ENCODE data around the gene ALKBH5. TPM values are rescaled to one million over a fixed set of nuclear protein-coding genes. Genes with fewer than 3 reads are reported as not detected.

ALKBH5 gene
- total RNA-seq, 2 experiments from 2014 or later: 99.3 to 125 TPM

- Histone ChIP-seq H3K9me3 (ENCODE audit: low read length) (no peaks in the 10 kb centered on the region), H3K4me1 (ENCODE audit: insufficient read depth, low read length, poor library complexity, severe bottlenecking) (no peaks in the 10 kb centered on the region), H3K27ac (ENCODE audit: low read depth, low read length, poor library complexity, severe bottlenecking) (no peak overlapping the region), H4K20me1 (ENCODE audit: insufficient read depth, low read length) (no peaks in the 10 kb centered on the region), H3K36me3 (ENCODE audit: insufficient read depth, low read length) (peaks cover 79% of the 10 kb centered on the region), H3K4me3 (ENCODE audit: low read depth, low read length, poor library complexity, severe bottlenecking) (no peak overlapping the region), H3K4me2 (ENCODE audit: low read length) (no peak overlapping the region), H3K79me2 (ENCODE audit: insufficient read depth, low read depth, low read length) (no peaks in the 10 kb centered on the region), H2AFZ (ENCODE audit: low read length) (no peak overlapping the region), H3K9me2 (ENCODE audit: insufficient read depth, low read length) (no peaks in the 10 kb centered on the region)
- CTCF ChIA-PET (ENCODE audit: unreplicated experiment): no interaction called here
- no TSS peak for BruUV-seq (replicated peaks)
- no peak for DNase-seq (ENCODE audit: low spot score)
- intact Hi-C loops (cut with micrococcal nuclease; ENCODE audit: unreplicated experiment): loop anchor here (5.0 kb wide), 1 partner anchor 68 kb away; the partner anchor contains the start of gene SMCR8
- TF ChIP-seq, protein P1, sequence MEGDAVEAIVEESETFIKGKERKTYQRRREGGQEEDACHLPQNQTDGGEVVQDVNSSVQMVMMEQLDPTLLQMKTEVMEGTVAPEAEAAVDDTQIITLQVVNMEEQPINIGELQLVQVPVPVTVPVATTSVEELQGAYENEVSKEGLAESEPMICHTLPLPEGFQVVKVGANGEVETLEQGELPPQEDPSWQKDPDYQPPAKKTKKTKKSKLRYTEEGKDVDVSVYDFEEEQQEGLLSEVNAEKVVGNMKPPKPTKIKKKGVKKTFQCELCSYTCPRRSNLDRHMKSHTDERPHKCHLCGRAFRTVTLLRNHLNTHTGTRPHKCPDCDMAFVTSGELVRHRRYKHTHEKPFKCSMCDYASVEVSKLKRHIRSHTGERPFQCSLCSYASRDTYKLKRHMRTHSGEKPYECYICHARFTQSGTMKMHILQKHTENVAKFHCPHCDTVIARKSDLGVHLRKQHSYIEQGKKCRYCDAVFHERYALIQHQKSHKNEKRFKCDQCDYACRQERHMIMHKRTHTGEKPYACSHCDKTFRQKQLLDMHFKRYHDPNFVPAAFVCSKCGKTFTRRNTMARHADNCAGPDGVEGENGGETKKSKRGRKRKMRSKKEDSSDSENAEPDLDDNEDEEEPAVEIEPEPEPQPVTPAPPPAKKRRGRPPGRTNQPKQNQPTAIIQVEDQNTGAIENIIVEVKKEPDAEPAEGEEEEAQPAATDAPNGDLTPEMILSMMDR (conservative IDR thresholded peaks at IDR 0.05; ENCODE audit: low read length): no peak
- no peak for TF ChIP-seq EZH2phosphoT487 (IDR thresholded peaks at IDR 0.05; ENCODE audit: borderline replicate concordance, low read depth, low read length)
- POLR2A ChIA-PET: no interaction called here
These were observed 65.2 kb downstream of the ALKBH5 start for GRCh38 chr17:18248811-18249210.

GRCh38 chr17:18250259-18250658, 66.6 kb downstream of the ALKBH5 start:
- H3K4me1 ChIP-seq (ENCODE audit: insufficient read depth, low read length, poor library complexity, severe bottlenecking): no peaks in the 10 kb centered on the region
- DNase-seq (ENCODE audit: low spot score): no peak
- H3K9me3 ChIP-seq (ENCODE audit: low read length): no peaks in the 10 kb centered on the region
- TF ChIP-seq, protein P1 (conservative IDR thresholded peaks at IDR 0.05; ENCODE audit: low read length): no peak
- no peak for TF ChIP-seq EZH2phosphoT487 (IDR thresholded peaks at IDR 0.05; ENCODE audit: borderline replicate concordance, low read depth, low read length)
- H3K27ac ChIP-seq (ENCODE audit: low read depth, low read length, poor library complexity, severe bottlenecking): no peak overlapping the region
- H2AFZ ChIP-seq (ENCODE audit: low read length): no peak overlapping the region
- POLR2A ChIA-PET: no interaction called here
- no peaks in the 10 kb centered on the region for H3K9me2 ChIP-seq (ENCODE audit: insufficient read depth, low read length)
- BruUV-seq (replicated peaks): no TSS peak
- no peaks in the 10 kb centered on the region for H3K79me2 ChIP-seq (ENCODE audit: insufficient read depth, low read depth, low read length)
- intact Hi-C loops (cut with micrococcal nuclease; ENCODE audit: unreplicated experiment): no loop called here
- no peak overlapping the region for H3K4me3 ChIP-seq (ENCODE audit: low read depth, low read length, poor library complexity, severe bottlenecking)
- peaks cover 87% of the 10 kb centered on the region for H3K36me3 ChIP-seq (ENCODE audit: insufficient read depth, low read length)
- H4K20me1 ChIP-seq (ENCODE audit: insufficient read depth, low read length): no peaks in the 10 kb centered on the region
- CTCF ChIA-PET (ENCODE audit: unreplicated experiment): no interaction called here
- no peak overlapping the region for H3K4me2 ChIP-seq (ENCODE audit: low read length)

GRCh38 chr17:18250708-18251107, 67.1 kb downstream of the ALKBH5 start:
- ChIA-PET POLR2A (no interaction called here), CTCF (ENCODE audit: unreplicated experiment) (no interaction called here)
- Histone ChIP-seq H3K4me2 (ENCODE audit: low read length) (no peak overlapping the region), H2AFZ (ENCODE audit: low read length) (no peak overlapping the region), H3K4me1 (ENCODE audit: insufficient read depth, low read length, poor library complexity, severe bottlenecking) (no peaks in the 10 kb centered on the region), H3K4me3 (ENCODE audit: low read depth, low read length, poor library complexity, severe bottlenecking) (no peak overlapping the region), H3K36me3 (ENCODE audit: insufficient read depth, low read length) (peaks cover 87% of the 10 kb centered on the region), H3K9me2 (ENCODE audit: insufficient read depth, low read length) (no peaks in the 10 kb centered on the region), H3K79me2 (ENCODE audit: insufficient read depth, low read depth, low read length) (no peaks in the 10 kb centered on the region), H3K9me3 (ENCODE audit: low read length) (no peaks in the 10 kb centered on the region), H4K20me1 (ENCODE audit: insufficient read depth, low read length) (no peaks in the 10 kb centered on the region), H3K27ac (ENCODE audit: low read depth, low read length, poor library complexity, severe bottlenecking) (no peak overlapping the region)
- DNase-seq (ENCODE audit: low spot score): no peak
- TF ChIP-seq, protein P1 (conservative IDR thresholded peaks at IDR 0.05; ENCODE audit: low read length): no peak
- TF ChIP-seq EZH2phosphoT487 (IDR thresholded peaks at IDR 0.05; ENCODE audit: borderline replicate concordance, low read depth, low read length): no peak
- no TSS peak for BruUV-seq (replicated peaks)
- intact Hi-C loops (cut with micrococcal nuclease; ENCODE audit: unreplicated experiment): no loop called here

Measured in OCI-LY7 (cell line).